ENCODE results near the gene TMEM127.
A peak's percentile ranks its signal among the peaks of the same experiment; 100 is the strongest.

DNA sequence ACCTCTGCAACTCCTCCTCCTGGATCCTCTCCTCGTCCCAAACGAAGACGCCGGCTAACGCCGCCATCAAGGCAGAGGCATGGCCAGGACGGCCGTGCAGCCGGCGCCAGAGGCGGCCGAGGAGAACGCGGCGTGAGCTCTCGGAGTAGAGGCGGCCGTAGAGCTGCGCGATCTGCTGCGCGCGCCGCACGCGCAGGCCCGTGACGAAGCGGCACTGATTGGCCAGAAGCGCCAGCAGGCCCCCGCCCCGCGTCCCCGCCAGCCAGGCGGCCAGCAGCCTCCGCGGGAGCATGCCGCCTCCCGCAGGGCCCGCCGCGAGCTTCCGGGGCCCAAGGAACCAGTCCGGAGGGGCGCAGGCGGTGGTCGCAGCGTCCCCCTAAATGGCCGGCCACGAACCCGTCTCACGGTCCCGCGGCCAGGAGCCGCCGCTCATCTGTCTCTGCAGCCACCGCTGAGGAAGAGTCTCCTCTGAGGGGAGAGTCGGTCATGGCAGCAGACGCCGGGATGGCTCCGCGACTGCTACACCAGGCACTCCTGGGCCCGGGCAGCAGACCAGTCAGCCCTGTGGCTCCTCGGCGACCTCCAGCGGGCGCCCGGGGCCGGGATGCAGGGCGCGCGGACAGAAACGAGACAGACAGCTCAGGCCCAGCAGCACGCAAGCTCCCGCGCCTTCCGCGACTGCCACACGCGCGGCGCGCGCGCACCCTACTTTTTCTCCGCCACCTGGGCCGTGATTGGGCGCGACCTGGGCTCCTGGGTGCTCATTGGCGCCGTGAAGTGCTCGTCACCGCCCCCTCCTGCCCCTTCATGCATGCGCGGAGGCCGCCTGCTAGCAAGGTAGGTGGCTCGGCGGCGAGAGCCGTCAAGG is 57.4 kb downstream of the TMEM127 start, which contains the start of gene STARD7:
- TF ChIP-seq, protein P1, sequence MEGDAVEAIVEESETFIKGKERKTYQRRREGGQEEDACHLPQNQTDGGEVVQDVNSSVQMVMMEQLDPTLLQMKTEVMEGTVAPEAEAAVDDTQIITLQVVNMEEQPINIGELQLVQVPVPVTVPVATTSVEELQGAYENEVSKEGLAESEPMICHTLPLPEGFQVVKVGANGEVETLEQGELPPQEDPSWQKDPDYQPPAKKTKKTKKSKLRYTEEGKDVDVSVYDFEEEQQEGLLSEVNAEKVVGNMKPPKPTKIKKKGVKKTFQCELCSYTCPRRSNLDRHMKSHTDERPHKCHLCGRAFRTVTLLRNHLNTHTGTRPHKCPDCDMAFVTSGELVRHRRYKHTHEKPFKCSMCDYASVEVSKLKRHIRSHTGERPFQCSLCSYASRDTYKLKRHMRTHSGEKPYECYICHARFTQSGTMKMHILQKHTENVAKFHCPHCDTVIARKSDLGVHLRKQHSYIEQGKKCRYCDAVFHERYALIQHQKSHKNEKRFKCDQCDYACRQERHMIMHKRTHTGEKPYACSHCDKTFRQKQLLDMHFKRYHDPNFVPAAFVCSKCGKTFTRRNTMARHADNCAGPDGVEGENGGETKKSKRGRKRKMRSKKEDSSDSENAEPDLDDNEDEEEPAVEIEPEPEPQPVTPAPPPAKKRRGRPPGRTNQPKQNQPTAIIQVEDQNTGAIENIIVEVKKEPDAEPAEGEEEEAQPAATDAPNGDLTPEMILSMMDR (IDR thresholded peaks at IDR 0.05) = peak in 3 of 6 experiments; percentile 11 to 16 (median 13)
- TF ChIP-seq POLR2A (IDR thresholded peaks at IDR 0.05) = peak; percentile 90 to 97
